SJCRH30 (cell line): ENCODE results near the gene TLX2. TPM values are rescaled to one million over a fixed set of nuclear protein-coding genes. Genes with fewer than 3 reads are reported as not detected.
"Not testable (repeated sequence)": the region's sequence is repeated elsewhere in the genome, so short reads cannot be mapped to it uniquely, and the experiment has no call there.

ENCODE experiments used
- DNase-seq, 2 experiments: peaks; one replicate each; pipeline ENCODE4 v3.0.0-alpha.2; 2015 to 2020
- H3K27ac ChIP-seq: fragments of 250-450 bp; sonication (Bioruptor Pico); 2 replicates; pipeline ENCODE4 v1.5.1; 2020; ENCODE audit warnings: mild to moderate bottlenecking, moderate library complexity
- H3K27me3 ChIP-seq: fragments of 250-450 bp; sonication (Bioruptor Pico); 2 replicates; pipeline ENCODE4 v1.5.1; 2020; ENCODE audit warnings: mild to moderate bottlenecking, moderate library complexity
- H3K36me3 ChIP-seq: fragments of 250-450 bp; sonication (Bioruptor Pico); 2 replicates; pipeline ENCODE4 v1.5.1; 2020; ENCODE audit warnings: mild to moderate bottlenecking, moderate library complexity
- H3K4me1 ChIP-seq: fragments of 250-450 bp; sonication (Bioruptor Pico); 2 replicates; pipeline ENCODE4 v1.5.1; 2020; ENCODE audit warnings: mild to moderate bottlenecking, moderate library complexity
- H3K4me3 ChIP-seq: fragments of 250-450 bp; sonication (Bioruptor Pico); 2 replicates; pipeline ENCODE4 v1.5.1; 2020; ENCODE audit warnings: mild to moderate bottlenecking, moderate library complexity
- H3K9me3 ChIP-seq: fragments of 250-450 bp; sonication (Bioruptor Pico); replicated peaks from 2 replicates; pipeline ENCODE4 v1.5.1; 2020; ENCODE audit warnings: mild to moderate bottlenecking, moderate library complexity
- total RNA-seq: library from RNA; depleted of rRNA; stranded (reverse); fragments of >200 nt; shearing (Covaris generic); gene quantifications from 2 replicates; pipeline ENCODE4 v1.2.3, GENCODE V29; 2014; rRNA removed

Gene TLX2
- total RNA-seq, 1 experiment from 2014 or later, result not detected

GRCh38 chr2:74559912-74560311 is 45.7 kb downstream of the TLX2 start:
- H3K4me1 ChIP-seq, result no peaks in the 10 kb centered on the region
- no peak overlapping the region for H3K27ac ChIP-seq
- H3K36me3 ChIP-seq, result no peaks in the 10 kb centered on the region
- H3K9me3 ChIP-seq, result no peaks in the 10 kb centered on the region
- DNase-seq, result no peak
- H3K27me3 ChIP-seq, result peaks cover 31% of the 10 kb centered on the region
- no peak overlapping the region for H3K4me3 ChIP-seq

- Histone ChIP-seq H3K4me3 (no peak overlapping the region), H3K4me1 (no peaks in the 10 kb centered on the region), H3K36me3 (no peaks in the 10 kb centered on the region), H3K27me3 (peaks cover 36% of the 10 kb centered on the region), H3K9me3 (no peaks in the 10 kb centered on the region), H3K27ac (no peak overlapping the region)
- no peak for DNase-seq
Observed at GRCh38 chr2:74560591-74560990, 46.3 kb downstream of the TLX2 start.

- DNase-seq, H3K36me3 ChIP-seq, H3K4me3 ChIP-seq, H3K4me1 ChIP-seq, H3K9me3 ChIP-seq, H3K27ac ChIP-seq: not testable (repeated sequence)
- peaks cover 38% of the 10 kb centered on the region for H3K27me3 ChIP-seq
Observed at GRCh38 chr2:74561022-74561421, 46.8 kb downstream of the TLX2 start.

GRCh38 chr2:74562126-74562775 is 48.0 kb downstream of the TLX2 start:
- Histone ChIP-seq H3K4me3 (no peak overlapping the region), H3K4me1 (no peaks in the 10 kb centered on the region), H3K9me3 (no peaks in the 10 kb centered on the region), H3K36me3 (no peaks in the 10 kb centered on the region), H3K27me3 (peaks cover 43% of the 10 kb centered on the region), H3K27ac (no peak overlapping the region)
- no peak for DNase-seq

GRCh38 chr2:74564222-74564621 is 50.0 kb downstream of the TLX2 start:
- Histone ChIP-seq H3K4me1 (no peaks in the 10 kb centered on the region), H3K27ac (no peak overlapping the region), H3K27me3 (peaks cover 48% of the 10 kb centered on the region), H3K9me3 (no peaks in the 10 kb centered on the region), H3K36me3 (no peaks in the 10 kb centered on the region), H3K4me3 (no peak overlapping the region)
- DNase-seq, result no peak

- H3K27ac ChIP-seq, result no peak overlapping the region
- no peak overlapping the region for H3K4me3 ChIP-seq
- peaks cover 36% of the 10 kb centered on the region for H3K27me3 ChIP-seq
- no peak for DNase-seq
- H3K9me3 ChIP-seq, result no peaks in the 10 kb centered on the region
- H3K4me1 ChIP-seq, result no peaks in the 10 kb centered on the region
- no peaks in the 10 kb centered on the region for H3K36me3 ChIP-seq
Observed at GRCh38 chr2:74566076-74566753, 52.0 kb downstream of the TLX2 start.

GRCh38 chr2:74566754-74567085 is 52.5 kb downstream of the TLX2 start:
- H3K36me3 ChIP-seq, result no peaks in the 10 kb centered on the region
- H3K9me3 ChIP-seq, result no peaks in the 10 kb centered on the region
- DNase-seq, result no peak
- no peak overlapping the region for H3K4me3 ChIP-seq
- no peaks in the 10 kb centered on the region for H3K4me1 ChIP-seq
- H3K27ac ChIP-seq, result no peak overlapping the region
- peaks cover 32% of the 10 kb centered on the region for H3K27me3 ChIP-seq

Other genes starting within 250 kb of the TLX2 start
- 0.08 TPM in 1 of 2 replicates, not detected in the other for gene SLC4A5, start 171.0 kb upstream of the TLX2 start, total RNA-seq
- gene DCTN1, start 134.1 kb upstream of the TLX2 start, total RNA-seq, result 113 TPM in 2 replicates
- 0.43 and 0.48 TPM in 2 replicates for gene C2orf81, start 92.8 kb upstream of the TLX2 start, total RNA-seq
- 28.3 and 33.1 TPM in 2 replicates for gene WDR54, start 92.7 kb upstream of the TLX2 start, total RNA-seq
- gene RTKN, start 72.5 kb upstream of the TLX2 start, total RNA-seq, result 47.4 and 50.4 TPM in 2 replicates
- 9.0 and 14.2 TPM in 2 replicates for gene INO80B, start 59.4 kb upstream of the TLX2 start, total RNA-seq
- gene WBP1, start 56.0 kb upstream of the TLX2 start, total RNA-seq, result 40.7 and 40.8 TPM in 2 replicates
- gene MOGS, start 49.1 kb upstream of the TLX2 start, total RNA-seq, result 51.7 and 52.8 TPM in 2 replicates
- gene MRPL53, start 41.8 kb upstream of the TLX2 start, total RNA-seq, result 49.6 and 62.0 TPM in 2 replicates
- 22.0 and 24.0 TPM in 2 replicates for gene CCDC142, start 31.5 kb upstream of the TLX2 start, total RNA-seq
- gene TTC31, start 31.4 kb upstream of the TLX2 start, total RNA-seq, result 14.9 and 21.0 TPM in 2 replicates
- 0.58 and 1.3 TPM in 2 replicates for gene LBX2, start 14.8 kb upstream of the TLX2 start, total RNA-seq
- gene PCGF1, start 6.8 kb upstream of the TLX2 start, total RNA-seq, result 23.8 and 30.5 TPM in 2 replicates
- gene DQX1, start 11.8 kb downstream of the TLX2 start, total RNA-seq, result 0.30 and 0.61 TPM in 2 replicates
- gene AUP1, start 15.3 kb downstream of the TLX2 start, total RNA-seq, result 125 and 132 TPM in 2 replicates
- 42.6 and 46.3 TPM in 2 replicates for gene HTRA2, start 15.5 kb downstream of the TLX2 start, total RNA-seq
- gene LOXL3, start 39.5 kb downstream of the TLX2 start, total RNA-seq, result 16.8 and 19.0 TPM in 2 replicates
- gene DOK1, start 40.3 kb downstream of the TLX2 start, total RNA-seq, result 1.7 and 4.4 TPM in 2 replicates
- not detected in 2 replicates for gene M1AP, start 133.9 kb downstream of the TLX2 start, total RNA-seq
- 3.9 and 5.6 TPM in 2 replicates for gene SEMA4F, start 139.8 kb downstream of the TLX2 start, total RNA-seq